K562 (cell line): ENCODE results near the gene EIF3I. TPM values are rescaled to one million over a fixed set of nuclear protein-coding genes. Genes with fewer than 3 reads are reported as not detected.

Experiments
- ARID2 ChIP-seq: fragments of 450-650 bp; IDR thresholded peaks from 2 replicates; pipeline ENCODE4 v1.6.1; 2017; ENCODE audit warnings: antibody characterized with exemption, mild to moderate bottlenecking
- CEBPG ChIP-seq, 3 experiments: fragments of 200-800 bp in 1 of 3; sonication (Bioruptor generic) in 1 of 3; sonication (generic) in 1 of 3; formaldehyde crosslinking in 1 of 3; IDR thresholded peaks in 2 of 3; conservative IDR thresholded peaks in 1 of 3; 2 replicates each; pipeline versions ENCODE4 v1.6.1 to v1.8.0; 2016 to 2022; ENCODE audit warnings: missing compliant biosample characterization in 2 of 3, missing genetic modification characterization in 2 of 3, mild to moderate bottlenecking in 1 of 3, missing genetic modification reagents in 1 of 3
- ESRRA ChIP-seq: fragments of 450-650 bp; IDR thresholded peaks from 2 replicates; pipeline ENCODE4 v1.6.1; 2014; ENCODE audit warnings: low read depth, mild to moderate bottlenecking, moderate library complexity, borderline replicate concordance
- FOXK2 ChIP-seq, 2 experiments: fragments of 450-650 bp; IDR thresholded peaks in 1 of 2; conservative IDR thresholded peaks in 1 of 2; 2 replicates each; pipeline ENCODE4 v1.6.1; 2016; ENCODE audit warnings: low read depth in 2 of 2, mild to moderate bottlenecking in 1 of 2
- NFIC ChIP-seq: fragments of 450-650 bp; IDR thresholded peaks from 2 replicates; pipeline ENCODE4 v1.6.1; 2017; ENCODE audit warnings: mild to moderate bottlenecking, inconsistent platforms
- POLR2AphosphoS5 ChIP-seq: IDR thresholded peaks from 2 replicates; pipeline ENCODE4 v1.6.1; 2011; ENCODE audit warnings: mild to moderate bottlenecking, low read depth, low read length, moderate library complexity; ENCODE audit not compliant: control insufficient read depth, insufficient read depth
- SIRT6 ChIP-seq: IDR thresholded peaks from one replicate; pipeline ENCODE4 v1.6.1; 2012; ENCODE audit warnings: low read depth, mild to moderate bottlenecking, control low read depth, inconsistent platforms, low read length, moderate library complexity
- SNRNP70 ChIP-seq: fragments of 200-400 bp; formaldehyde crosslinking; optimal IDR thresholded peaks from 2 replicates; pipeline ENCODE3; 2017; ENCODE audit warnings: low read depth, low read length
- SP1 ChIP-seq: sonication (generic); formaldehyde crosslinking; IDR thresholded peaks from 2 replicates; pipeline ENCODE4 v1.8.1; 2022; ENCODE audit warnings: mild to moderate bottlenecking, missing genetic modification reagents
- TEAD4 ChIP-seq, 2 experiments: sonication (generic) in 1 of 2; formaldehyde crosslinking in 1 of 2; IDR thresholded peaks; 2 replicates each; pipeline versions ENCODE4 v1.6.1 to v1.8.0; 2012 to 2022; ENCODE audit warnings: borderline replicate concordance in 1 of 2, inconsistent platforms in 1 of 2, low read length in 1 of 2, mild to moderate bottlenecking in 1 of 2, missing genetic modification reagents in 1 of 2
- polyA plus RNA-seq, 8 experiments: library from polyadenylated mRNA; depleted of rRNA in 4 of 8; stranded (reverse) in 5 of 8; unstranded in 3 of 8; fragments of >200 nt; fragmentation: Nextera tagmentation in 2 of 8; fragmentation: Illumina TruSeq in 1 of 8; extraction: Ambion mirVana in 2 of 8; extraction: Trizol in 1 of 8; gene quantifications; 2 replicates each; pipeline versions ENCODE4 v1.2.1 to v1.2.3, GENCODE V29; 2011 to 2014; ENCODE audit warnings: inconsistent platforms in 1 of 8, missing spikeins in 1 of 8
- total RNA-seq, 7 experiments: library from RNA; depleted of rRNA in 6 of 7; stranded (reverse); fragments of >200 nt in 6 of 7; fragmentation: Illumina TruSeq in 2 of 7; extraction: Trizol in 2 of 7; gene quantifications; 2 replicates each; pipeline versions ENCODE4 v1.2.1 to v1.2.3, GENCODE V29; 2011 to 2021; ENCODE audit warnings: low replicate concordance in 1 of 7
- TF ChIP-seq, protein P1 (sequence below): fragments of 250-450 bp; sonication (Bioruptor Pico); IDR thresholded peaks from 2 replicates; pipeline ENCODE4 v1.4.0; 2020; ENCODE audit warnings: mild to moderate bottlenecking
- TF ChIP-seq, protein P2 (sequence below), 2 experiments: fragments of 450-650 bp in 1 of 2; sonication (generic) in 1 of 2; formaldehyde crosslinking in 1 of 2; IDR thresholded peaks in 1 of 2; conservative IDR thresholded peaks in 1 of 2; 2 replicates each; pipeline versions ENCODE4 v1.6.1 to v1.8.1; 2016 to 2023; ENCODE audit warnings: mild to moderate bottlenecking in 2 of 2, moderate library complexity in 2 of 2, inconsistent platforms in 1 of 2, missing genetic modification reagents in 1 of 2
- TF ChIP-seq, protein P3 (sequence below): sonication (generic); formaldehyde crosslinking; IDR thresholded peaks from 2 replicates; pipeline ENCODE4 v1.9.0; 2022; ENCODE audit warnings: mild to moderate bottlenecking, missing genetic modification reagents

EIF3I gene
- total and polyA plus RNA-seq, 9 of the 15 experiments (the other 6 are each of a cell fraction or from before 2014, with no cell fraction given): 414 to 1,526 (median 635) TPM

DNA sequence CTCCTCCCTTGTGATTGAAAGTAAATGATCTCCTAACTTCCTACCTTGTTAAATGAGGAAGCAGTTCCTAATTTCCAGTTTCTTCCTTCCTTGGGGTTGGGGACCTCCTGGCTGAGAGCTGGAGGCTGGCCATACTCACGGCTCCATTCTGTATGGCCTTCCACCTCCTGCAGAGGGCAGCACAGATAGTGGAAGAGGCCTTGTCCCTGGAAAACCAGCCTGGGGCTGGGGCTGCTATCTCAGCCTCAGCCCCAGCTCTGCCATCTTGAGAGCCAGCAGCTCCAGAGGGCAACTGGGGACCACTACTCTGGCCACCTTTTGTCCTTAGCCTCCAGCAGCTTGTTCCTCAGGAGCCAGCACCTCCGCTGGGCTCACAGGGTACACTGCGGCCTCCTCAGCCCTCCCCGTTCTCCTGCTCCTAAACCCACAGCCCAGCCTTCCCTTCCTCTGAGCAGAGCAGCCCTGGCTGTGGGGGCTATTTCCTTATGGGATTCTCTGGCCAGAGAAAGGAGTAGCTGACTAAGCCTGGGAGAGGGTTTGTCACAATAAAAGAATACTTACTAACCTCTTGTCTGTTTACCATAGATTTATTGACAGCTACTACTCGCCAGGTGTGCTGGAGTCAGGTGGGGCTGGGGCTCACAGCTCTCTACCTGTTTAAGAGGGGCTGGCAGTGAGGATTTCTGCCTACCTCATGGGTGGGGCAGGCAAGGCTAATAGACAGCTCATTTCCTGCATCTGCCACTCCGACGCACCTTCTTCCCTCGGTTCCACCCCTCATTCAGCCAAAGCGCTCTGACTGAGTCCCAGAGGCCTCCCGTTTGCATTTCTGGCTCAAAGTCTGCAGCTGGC lies 6.4 kb upstream of the EIF3I start (continued):
- TF ChIP-seq, protein P1, sequence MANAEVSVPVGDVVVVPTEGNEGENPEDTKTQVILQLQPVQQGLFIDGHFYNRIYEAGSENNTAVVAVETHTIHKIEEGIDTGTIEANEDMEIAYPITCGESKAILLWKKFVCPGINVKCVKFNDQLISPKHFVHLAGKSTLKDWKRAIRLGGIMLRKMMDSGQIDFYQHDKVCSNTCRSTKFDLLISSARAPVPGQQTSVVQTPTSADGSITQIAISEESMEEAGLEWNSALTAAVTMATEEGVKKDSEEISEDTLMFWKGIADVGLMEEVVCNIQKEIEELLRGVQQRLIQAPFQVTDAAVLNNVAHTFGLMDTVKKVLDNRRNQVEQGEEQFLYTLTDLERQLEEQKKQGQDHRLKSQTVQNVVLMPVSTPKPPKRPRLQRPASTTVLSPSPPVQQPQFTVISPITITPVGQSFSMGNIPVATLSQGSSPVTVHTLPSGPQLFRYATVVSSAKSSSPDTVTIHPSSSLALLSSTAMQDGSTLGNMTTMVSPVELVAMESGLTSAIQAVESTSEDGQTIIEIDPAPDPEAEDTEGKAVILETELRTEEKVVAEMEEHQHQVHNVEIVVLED: no peak
- TF ChIP-seq FOXK2 (conservative IDR thresholded peaks at IDR 0.05 in 1 of 2, IDR thresholded peaks at IDR 0.05 in 1 of 2; ENCODE audit: low read depth in 2 of 2): no peak
- TF ChIP-seq SIRT6: no peak
- TF ChIP-seq POLR2AphosphoS5: no peak
- TF ChIP-seq NFIC: 0 out of 2 replicates have a peak, but pooled peaks have one; percentile 27
- 0 out of 2 replicates have a peak, but pooled peaks have one; percentile 17 for TF ChIP-seq TEAD4 (IDR thresholded peaks at IDR 0.05; ENCODE audit: low read length)
- no peak for TF ChIP-seq TEAD4 (CRISPR knock-in tag; IDR thresholded peaks at IDR 0.05; ENCODE audit: borderline replicate concordance)
- TF ChIP-seq, protein P2, sequence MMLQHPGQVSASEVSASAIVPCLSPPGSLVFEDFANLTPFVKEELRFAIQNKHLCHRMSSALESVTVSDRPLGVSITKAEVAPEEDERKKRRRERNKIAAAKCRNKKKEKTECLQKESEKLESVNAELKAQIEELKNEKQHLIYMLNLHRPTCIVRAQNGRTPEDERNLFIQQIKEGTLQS (IDR thresholded peaks at IDR 0.05): no peak
- TF ChIP-seq, protein P2 (CRISPR knock-in tag; conservative IDR thresholded peaks at IDR 0.05): 0 out of 2 replicates have a peak, but pooled peaks have one; percentile 18
- TF ChIP-seq, protein P3, sequence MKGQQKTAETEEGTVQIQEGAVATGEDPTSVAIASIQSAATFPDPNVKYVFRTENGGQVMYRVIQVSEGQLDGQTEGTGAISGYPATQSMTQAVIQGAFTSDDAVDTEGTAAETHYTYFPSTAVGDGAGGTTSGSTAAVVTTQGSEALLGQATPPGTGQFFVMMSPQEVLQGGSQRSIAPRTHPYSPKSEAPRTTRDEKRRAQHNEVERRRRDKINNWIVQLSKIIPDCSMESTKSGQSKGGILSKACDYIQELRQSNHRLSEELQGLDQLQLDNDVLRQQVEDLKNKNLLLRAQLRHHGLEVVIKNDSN (CRISPR knock-in tag): peak; percentile 7; the same call in 1 of the 2 replicates
- no peak for TF ChIP-seq CEBPG (CRISPR knock-in tag; IDR thresholded peaks at IDR 0.05)
- TF ChIP-seq CEBPG (tag; conservative IDR thresholded peaks at IDR 0.05 in 1 of 2, IDR thresholded peaks at IDR 0.05 in 1 of 2): no peak
- TF ChIP-seq SP1 (CRISPR knock-in tag): peak; percentile 48; the same call in 1 of the 2 replicates
- TF ChIP-seq SNRNP70: no peak
- peak; percentile 54; the same call in 1 of the 2 replicates for TF ChIP-seq ESRRA
- 0 out of 2 replicates have a peak, but pooled peaks have one; percentile 78 for TF ChIP-seq ARID2
- TF ChIP-seq, all 486 proteins: peak for 31
